NCI-H146 treated with DMSO at 0.1 percent for 48 hours (cell line): ENCODE results near the gene TPM1.

ENCODE experiments used
- DNase-seq: peaks from one replicate; lab custom pipeline; 2025; ENCODE audit not compliant: unreplicated experiment; lab: John Stamatoyannopoulos, UW

Gene TPM1

DNA sequence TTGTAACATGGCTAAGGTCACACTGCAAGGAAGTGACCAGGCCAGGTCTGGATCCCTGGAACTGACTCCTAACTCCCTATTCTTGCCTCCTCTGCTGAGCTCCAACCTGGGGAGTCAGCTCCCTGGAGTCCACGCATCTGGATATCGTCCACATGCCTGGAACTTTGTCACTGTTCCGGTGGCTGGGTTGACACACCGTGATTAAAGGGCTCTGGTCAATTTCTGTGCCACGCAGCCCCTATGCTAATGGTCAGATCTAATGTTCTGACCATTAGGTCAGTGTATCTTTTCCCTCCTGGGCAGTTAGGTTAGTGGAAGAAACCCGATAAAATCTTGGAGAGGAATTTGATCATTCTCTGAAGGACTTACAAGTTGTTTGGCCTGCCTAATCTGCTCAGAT, 1.6 kb upstream of the TPM1 start:
- DNase-seq: no peak

DNA sequence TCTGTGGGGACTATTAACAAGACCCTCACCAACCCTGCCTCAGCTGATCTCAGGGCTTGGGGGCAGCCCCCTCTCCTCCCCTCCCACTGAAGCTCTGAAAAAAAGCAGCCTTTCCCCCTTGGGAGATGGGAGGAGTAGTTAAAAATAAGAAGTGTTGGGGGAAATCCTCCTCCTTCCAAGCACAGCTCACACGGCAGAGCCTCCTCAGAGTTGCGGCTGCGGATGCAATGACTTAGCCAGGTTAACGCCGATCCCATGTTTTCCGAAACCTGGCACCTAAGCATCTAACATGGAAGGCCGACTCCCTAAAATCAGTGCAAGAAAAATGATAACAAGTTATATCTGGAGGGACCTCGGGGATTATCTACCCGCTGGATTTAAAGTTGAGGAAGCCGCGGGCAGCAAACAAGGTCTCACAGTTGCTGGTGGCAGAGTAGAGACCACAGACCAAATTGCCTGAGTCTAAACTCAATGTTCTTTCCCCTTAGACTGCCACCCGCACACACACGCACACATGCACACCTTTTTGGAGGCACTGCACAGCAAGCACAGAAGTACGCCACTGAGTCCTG, 1.1 kb upstream of the TPM1 start:
- DNase-seq: no peak

DNA sequence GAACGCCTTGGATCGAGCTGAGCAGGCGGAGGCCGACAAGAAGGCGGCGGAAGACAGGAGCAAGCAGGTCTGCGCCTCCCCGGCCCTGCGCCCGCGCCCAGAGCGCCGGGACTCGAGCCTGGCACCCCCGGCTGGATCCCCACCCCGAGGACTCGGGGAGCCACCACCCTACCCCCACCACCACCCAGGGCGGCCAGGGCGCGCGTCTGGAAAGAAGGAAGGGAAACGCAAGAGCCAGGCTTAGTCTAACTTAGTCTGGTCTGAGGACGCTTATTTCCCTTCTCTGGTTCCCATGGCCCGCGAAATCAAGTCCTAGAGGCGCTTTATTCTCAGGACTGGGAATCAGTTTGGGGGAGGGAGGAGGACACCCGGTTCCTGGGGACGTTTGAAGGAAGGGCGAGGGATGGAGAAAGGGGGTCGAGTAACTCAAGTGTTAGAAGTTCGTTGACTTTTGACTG, 359 bp downstream of the TPM1 start:
- no peak for DNase-seq

DNA sequence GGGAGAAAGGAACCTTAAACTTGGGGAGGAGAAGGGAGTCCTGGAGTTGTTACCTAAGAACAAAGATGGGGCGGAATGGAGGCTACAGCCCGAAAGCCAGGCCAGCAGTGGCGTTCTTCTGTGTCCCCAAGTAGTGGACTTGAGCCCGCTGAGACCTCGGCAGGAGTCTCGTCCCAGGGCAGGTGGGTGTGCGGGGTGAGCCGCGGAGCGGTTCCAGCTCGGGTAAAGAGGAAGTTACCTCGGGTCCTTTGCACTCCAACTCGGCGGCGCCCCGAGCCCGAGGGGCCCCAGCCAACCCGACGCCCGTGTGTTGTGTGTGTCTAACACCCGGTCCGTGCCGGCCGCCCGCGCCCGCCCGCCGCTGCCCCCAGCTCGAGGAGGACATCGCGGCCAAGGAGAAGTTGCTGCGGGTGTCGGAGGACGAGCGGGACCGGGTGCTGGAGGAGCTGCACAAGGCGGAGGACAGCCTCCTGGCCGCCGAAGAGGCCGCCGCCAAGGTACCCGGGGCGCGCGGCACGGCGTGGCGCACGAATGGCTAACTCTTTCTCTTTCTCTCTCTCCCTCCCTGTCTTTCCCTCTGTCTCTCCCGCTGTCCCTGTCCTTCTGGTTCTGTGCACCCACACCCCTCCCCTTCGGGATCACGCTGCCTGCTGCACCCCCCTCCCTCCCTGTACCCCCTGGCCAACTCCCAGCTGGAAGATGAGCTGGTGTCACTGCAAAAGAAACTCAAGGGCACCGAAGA, 959 bp downstream of the TPM1 start:
- no peak for DNase-seq

DNA sequence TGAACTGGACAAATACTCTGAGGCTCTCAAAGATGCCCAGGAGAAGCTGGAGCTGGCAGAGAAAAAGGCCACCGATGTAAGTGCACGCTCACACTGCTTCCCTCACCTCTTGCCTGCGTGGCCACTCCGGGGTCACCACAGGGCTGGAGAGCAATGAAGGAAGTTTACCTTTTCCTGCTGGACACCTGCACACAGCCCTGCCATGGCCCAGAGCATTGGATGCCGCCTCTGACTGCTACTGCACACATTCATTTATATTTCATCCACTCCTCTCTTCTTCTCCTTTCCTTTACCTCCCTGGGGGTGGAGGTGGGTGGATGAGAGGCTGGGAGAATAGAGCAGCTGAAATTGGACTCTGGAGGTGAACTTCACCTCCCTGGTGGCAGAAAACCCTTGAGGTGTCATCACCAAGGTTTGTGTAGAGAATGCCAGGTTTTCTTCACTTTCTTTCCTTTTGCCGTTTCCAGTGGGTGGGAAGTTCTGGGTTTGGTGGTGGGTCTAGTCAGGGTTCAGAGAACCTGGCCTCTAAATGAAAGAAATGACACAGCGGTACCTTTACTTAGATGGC, 1.6 kb downstream of the TPM1 start:
- DNase-seq: no peak

DNA sequence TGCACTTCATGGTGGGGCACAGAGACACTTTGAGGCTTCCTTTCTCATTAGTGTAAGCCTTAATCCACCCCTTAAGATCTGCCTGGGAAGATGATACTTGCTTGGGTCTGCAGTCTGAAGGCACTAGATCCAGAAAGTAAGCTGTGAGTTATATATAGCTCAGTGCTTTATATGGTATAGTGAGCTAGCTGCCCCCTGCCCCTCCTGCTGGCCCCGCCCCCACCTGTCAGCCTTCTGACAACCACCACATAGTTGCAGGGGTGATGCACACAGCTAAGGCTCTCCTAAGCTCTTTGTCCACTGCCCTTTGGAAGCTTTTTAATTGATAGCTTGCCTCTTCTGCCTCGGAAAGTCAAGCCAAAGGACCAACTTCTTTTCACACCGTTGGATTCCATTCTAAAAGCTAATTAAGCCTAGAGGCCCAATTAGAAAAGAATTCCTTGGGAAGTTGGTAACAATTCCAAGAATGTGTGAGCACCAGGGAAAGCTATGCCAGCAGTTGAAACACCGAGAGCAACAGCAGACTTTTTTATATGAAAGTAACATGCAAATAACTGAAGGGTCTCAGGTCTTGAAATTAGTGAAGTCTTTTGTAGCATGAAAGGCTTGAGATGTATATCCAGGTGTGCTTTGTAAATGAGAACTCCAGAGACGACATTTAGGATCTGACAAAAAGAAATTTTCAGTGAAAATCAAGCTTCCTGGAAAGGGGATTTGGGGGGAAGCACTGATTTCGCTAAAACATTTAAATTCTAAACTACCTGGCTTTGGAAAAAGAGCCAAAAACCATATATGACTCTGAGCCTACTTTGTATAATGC, 2.3 kb downstream of the TPM1 start:
- DNase-seq: no peak

DNA sequence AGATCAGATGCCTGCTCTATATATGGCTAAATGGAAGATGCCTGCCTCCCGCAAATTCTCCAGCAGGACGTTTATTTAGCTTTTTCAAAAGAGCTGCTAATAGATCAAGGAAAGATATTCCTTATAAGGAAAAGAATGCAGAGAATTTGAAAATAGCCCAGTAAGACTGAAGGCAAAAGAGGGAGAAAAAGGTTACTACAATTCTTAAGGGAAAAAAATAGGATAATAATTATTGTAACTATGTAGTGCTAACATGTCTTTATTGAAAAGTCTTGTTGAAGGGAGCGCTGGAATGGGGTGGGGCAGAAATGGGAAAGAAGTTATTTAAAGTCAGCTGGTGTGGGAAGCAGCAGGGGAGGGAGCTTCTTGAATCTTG, 2.9 kb downstream of the TPM1 start:
- no peak for DNase-seq

DNA sequence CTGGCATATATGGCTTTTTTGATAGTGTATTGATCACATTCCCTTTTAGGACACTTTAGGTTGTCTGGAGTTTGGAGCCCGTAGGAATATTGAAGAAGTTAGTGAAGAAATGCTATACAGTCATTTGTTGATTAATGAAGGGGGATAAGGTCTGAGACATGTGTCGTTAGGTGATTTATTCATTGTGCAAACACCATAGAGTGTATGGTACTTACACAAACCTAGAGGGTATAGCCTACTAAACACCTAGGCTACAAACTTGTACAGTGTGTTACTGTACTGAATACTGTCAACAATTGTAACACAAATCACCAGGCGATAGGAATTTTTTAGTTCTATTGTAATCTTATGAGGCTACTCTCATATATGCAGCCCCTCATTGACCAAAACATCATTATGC, 3.3 kb downstream of the TPM1 start:
- DNase-seq: no peak

DNA sequence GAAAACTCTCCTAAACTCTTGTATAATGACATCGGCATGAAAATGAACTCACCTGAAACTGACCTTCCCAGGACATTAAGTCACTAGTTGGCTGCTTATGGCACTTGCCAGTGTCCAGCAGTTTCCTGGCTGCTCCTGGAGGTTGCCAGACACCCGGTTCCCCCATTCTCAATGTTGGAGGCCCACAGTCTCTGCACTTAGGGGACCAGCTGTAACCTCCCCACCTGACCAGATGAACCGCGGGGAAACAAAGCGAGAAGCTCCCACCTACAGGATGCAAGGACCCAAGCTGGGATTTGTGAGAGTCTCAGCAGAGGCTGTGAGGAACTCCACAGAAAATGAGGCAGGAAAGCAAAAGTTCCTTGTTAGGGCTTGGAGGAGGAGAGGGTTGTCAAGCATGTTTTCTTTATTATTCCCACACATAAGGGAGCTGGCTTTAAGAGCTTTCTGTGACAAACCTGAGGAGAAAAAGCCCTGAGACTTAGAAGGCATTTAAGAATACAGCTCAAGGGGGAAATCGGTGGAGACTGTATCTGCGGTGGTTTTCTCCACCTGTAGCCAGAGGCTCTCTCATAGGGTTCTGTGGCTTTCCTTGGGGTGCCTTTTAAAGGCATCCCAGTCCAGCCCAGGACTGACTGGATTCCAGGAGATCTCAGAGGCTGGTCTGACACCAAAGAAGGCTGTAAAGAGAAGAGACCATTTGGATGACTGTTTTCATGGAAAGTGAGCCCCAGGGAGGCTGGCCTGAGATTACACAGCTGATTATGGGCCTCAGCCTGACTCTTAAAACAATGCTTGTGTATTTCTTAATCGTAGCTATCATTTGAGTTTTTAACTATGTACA, 4.6 kb downstream of the TPM1 start:
- no peak for DNase-seq

DNA sequence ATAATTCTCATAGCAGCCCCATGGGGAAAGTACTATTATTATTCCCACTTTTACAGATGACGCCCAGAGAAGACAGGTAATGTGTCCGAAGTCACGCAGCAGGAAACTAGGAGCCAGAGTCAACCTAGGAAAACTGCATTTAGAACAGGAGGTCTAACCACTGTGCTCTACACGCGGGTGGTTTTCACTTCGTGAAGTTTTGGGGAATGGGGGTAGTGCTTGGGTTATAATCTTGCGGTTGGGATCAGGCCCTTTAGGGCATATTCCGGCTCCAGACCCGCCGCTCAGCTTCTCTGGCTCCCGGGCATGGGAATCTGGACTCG, 5.2 kb downstream of the TPM1 start:
- DNase-seq: no peak

DNA sequence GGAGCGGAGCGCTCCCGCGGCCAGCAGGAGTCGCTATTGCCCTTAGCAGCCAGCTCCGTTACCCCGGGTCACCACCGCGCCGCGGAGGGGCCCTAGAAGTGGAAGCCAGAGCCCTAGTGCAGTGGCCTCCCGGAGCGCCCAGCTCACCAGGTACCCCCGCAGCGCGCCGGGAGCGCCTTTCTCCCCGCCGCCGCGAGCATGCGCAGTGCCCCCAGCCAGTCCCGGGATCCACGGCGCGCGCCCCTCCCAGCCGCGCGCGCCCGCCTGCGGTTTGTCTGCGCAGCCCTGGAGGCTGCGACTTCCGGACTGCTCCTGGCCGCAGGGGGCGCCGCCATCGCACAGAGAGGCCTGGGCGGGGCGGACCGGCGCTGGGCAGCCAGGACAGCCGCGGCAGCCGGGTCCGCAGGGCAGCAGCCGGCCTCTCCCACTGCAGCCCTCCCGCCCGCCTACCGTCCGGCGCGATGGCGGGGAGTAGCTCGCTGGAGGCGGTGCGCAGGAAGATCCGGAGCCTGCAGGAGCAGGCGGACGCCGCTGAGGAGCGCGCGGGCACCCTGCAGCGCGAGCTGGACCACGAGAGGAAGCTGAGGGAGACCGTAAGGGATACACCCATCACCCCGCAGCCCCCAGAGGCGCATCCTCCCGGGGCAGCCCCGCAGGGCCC, 5.7 kb downstream of the TPM1 start:
- DNase-seq: peak; percentile 68

DNA sequence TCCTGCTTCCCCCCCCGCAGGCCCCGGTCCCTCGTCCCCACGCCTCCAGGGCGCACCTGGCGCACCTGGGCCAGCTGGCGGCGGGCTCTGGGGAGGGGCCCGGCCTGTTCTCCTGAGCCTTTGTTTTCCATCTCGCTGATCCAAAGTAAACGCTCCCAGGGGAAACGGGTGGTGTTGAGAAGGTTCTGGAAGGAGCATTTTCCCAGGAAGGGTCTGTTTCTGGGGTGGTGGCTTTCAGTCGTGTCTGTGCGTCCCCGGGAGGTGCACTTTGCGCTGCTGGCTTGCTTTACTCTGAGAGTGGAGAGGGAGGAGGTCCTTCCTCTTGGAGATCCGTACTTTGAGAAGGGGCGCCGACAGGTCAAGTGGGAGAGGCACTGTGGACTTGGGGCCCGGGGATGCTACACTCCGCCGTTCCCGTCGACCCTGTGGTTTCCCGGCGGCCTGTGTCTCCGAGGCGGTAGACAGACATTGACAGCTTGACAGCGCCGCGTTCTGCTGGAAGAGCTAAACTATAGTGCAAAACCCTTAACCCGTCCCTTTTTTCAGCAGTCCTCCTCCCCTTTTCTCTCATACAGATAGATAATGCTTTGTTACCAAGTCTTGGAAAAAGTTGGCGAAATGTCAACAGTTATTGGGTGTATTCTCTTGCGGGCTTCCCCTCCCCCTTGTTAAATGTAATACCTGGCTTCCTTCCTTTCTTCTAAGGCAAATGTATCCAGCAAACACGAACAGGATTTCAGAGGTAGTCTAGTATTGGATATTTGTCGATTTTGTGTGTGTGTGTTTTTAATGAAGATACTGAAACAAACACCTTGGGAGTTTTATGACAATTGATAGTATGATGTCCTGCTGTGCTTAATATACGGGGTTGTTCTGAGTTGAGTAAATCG, 6.5 kb downstream of the TPM1 start:
- DNase-seq: peak; percentile 48

DNA sequence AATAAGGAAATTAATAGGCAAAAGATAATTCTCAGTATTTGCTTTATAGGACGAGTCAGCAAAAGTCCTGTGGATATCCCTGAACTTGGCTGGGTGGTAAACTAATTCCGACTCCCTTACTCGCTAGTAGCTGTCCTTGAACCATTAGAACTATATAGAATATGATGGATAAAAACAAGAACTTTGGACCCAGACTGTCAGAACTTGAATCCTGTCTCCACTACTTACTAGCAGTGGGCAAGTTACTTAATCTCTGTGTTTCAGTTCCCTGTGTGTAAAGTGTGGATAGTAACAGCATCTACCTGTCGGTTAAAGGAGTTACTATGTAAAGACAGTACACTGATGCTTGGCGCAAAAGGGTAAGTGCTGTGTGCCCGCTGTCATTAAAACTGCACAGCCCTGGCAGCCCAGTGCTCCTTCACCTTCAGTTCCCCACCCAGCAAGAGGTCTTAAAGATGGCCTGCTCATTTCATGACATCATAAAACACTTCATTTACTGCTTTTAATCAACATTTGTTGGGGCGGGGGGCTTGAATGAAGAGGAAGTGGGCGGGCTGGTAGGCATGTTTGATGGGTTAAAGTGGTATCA, 7.3 kb downstream of the TPM1 start:
- DNase-seq: no peak

DNA sequence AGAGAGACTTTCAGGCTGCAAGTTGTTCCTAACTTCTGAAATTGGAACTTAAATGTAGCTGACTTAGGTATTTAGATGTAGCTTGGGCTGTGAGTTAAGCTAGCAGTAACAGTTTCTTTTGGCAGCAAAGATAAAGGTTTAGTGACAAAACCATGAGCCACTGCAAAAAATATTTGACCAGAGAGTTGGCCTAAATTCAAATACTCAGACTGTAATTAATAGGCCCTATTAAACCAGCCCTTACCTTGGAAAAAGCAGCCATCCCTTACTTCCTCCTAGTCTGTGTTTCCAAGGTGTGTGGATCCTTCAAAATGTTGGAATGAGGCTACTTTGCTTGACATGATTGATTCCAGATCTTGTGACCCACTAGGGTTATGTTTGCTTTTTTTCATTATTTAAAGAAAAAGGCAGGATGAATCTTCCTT, 8.2 kb downstream of the TPM1 start:
- no peak for DNase-seq

DNA sequence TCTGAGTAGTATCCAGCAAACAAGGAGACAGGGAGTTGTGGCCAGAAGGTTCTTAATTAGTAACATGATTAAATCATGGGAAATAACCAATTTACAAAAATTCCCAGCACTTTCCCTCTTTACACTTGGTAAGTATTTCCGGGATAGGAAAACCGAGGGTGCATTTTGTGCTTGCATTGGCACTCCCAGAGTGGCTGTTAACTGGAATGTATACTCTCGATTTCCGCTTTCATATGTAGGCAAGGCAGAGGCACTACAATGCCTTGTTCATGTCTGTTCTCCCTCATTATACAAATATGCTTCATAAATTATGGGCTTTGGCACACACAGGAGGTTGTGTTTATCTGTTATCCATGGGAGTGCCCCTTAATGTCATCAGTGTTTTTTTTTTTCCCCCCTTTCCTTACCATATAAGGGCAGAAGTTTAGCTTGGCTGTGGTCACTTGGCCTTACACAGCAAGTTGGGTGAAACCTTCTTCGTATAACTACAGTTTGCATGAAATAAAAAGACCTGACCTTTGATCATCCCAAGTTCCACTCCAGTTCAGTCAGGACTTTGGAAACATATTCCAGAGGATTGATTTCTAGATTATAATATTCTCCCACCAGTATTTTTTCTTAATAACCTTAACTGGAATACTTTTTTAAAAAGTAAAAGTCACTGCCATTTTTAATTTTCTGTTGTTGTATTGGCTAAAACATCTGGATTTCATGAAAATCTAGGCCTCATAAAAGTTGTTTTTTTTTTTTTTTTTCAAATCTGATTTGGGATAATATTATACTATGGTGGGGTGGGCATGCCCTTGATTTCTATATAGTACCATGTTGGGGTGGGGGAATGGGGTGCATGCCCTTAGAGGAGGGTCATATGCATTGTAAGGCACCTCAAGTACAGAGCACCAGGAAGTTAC, 8.9 kb downstream of the TPM1 start:
- peak; percentile 30 for DNase-seq

DNA sequence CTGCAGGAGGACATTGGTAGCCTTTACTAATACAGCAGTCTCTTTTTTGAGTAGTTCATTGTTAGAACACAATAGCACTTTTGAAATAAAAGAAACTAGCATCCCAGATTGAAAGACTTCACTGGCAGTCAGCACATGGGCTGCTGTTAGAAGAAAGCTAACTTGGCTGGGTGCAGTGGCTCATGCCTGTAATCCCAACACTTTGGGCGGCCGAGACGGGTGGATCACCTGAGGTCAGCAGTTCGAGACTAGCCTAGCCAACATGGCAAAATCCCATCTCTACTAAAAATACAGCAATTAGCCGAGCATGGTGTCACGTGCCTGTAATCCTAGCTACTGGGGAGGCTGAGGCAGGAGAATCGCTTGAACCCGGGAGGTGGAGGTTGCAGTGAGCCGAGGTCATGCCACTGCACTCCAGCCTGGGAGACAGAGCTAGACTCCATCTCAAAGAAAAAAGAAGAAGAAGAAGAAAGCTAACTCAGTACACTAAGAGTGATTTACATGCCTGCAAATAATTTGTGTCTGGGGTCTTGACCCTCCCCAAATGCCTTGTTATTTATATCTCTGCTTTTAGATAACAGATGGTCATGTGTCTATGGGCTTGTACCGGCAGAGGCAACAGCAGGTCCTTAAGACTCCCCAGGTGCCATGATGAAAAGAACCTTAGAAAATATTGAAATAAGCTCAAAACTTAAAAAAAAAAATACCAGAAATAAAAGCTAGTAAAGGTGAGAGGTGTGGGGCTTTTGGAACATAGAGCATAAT, 9.7 kb downstream of the TPM1 start:
- DNase-seq: no peak

DNA sequence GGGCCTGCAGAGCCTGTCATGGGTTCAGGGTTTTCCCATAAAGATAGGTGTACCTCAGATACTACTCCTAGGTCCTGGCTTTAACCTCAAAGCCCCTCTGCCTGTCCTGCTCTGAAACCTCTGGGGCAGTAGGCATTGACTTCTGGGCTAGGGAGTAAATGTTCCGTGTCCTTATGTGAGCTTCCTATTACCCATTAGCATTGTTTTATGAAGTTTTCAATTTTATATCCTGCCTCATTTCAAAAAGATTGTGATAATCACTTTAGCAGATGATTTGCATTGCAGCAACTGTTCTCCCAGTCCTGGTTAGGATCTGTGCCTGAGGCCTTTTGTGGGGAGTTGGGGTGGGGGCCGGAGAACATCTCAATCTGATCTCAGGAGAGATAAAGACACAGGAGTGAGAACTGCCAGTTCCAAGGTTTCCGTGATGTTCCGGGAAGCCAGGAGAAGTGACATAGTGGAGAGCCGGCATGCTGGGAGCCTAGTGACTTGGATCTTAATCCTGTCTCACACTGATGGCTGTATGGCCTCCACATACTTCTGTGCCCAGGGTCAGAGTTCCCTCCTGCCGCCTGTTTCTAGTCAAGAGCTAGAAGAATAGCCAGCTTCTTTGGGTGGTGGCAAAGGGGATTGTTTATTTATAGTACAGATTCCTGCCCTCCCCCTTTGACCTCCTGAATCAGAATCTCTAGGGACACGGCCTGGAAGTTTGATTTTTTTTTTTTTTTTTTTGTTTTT, 10.6 kb downstream of the TPM1 start:
- no peak for DNase-seq
